Measurements from ENCODE around the gene CLEC18C. TPM values are rescaled to one million over a fixed set of nuclear protein-coding genes. Genes with fewer than 3 reads are reported as not detected.
"Not testable (repeated sequence)": the region's sequence is repeated elsewhere in the genome, so short reads cannot be mapped to it uniquely, and the experiment has no call there.

The CLEC18C gene
- total and polyA plus RNA-seq, 2 of the 4 experiments (the other 2 are of a cell fraction): 0.03 TPM; not detected in 1

- H2BK20ac ChIP-seq (ENCODE audit: low read depth, low read length); H3K4me3 ChIP-seq (ENCODE audit: insufficient read depth, low read depth, low read length); H4K20me1 ChIP-seq (ENCODE audit: insufficient read depth, low read length); H3K14ac ChIP-seq (replicated peaks; ENCODE audit: low read depth, low read length); H3K18ac ChIP-seq (ENCODE audit: low read depth, low read length); H4K91ac ChIP-seq (ENCODE audit: insufficient read depth, low read depth, low read length); intact Hi-C loops (cut with micrococcal nuclease); H2BK120ac ChIP-seq (ENCODE audit: low read depth, low read length); CTCF ChIA-PET; H3K36me3 ChIP-seq (ENCODE audit: control insufficient read depth, insufficient read depth, low read length); H2AK9ac ChIP-seq (replicated peaks; ENCODE audit: low read depth, low read length, poor library complexity); H2AK5ac ChIP-seq (ENCODE audit: low read depth, low read length); H3K4ac ChIP-seq (ENCODE audit: low read depth, low read length); H3K9me3 ChIP-seq (ENCODE audit: control insufficient read depth, insufficient read depth, low read length); in situ Hi-C loops (cut with MboI; ENCODE audit: low sequenced_read_pairs); H2BK15ac ChIP-seq (ENCODE audit: low read depth, low read length); H3K9me1 ChIP-seq (ENCODE audit: insufficient read depth, low read length); dilution Hi-C loops (cut with HindIII; ENCODE audit: low sequenced_read_pairs, unreplicated experiment); BruUV-seq (replicated peaks); POLR2A ChIA-PET (ENCODE audit: unreplicated experiment); H3K4me2 ChIP-seq (ENCODE audit: low read depth, low read length); H2AFZ ChIP-seq (replicated peaks; ENCODE audit: low read length, poor library complexity); H3K56ac ChIP-seq (ENCODE audit: extremely low read depth, insufficient read depth, low read length); H3K4me1 ChIP-seq (ENCODE audit: control insufficient read depth, insufficient read depth, low read length); H2BK5ac ChIP-seq (ENCODE audit: low read depth, low read length, poor library complexity, severe bottlenecking); H4K8ac ChIP-seq (ENCODE audit: low read depth in 2 of 2, low read length in 2 of 2); H3K9ac ChIP-seq (ENCODE audit: low read depth, low read length); H4K5ac ChIP-seq (ENCODE audit: low read depth, low read length); DNase-seq; H3K27me3 ChIP-seq (ENCODE audit: control insufficient read depth, insufficient read depth, low read length); H3K79me1 ChIP-seq (ENCODE audit: low read depth in 1 of 2, low read length in 2 of 2); H3K23ac ChIP-seq (ENCODE audit: low read depth, low read length); H3K27ac ChIP-seq (ENCODE audit: insufficient read depth, low read length): not testable (repeated sequence)
- peak; percentile 65 for ATAC-seq (ENCODE audit: low read depth)
- WGBS, 2 experiments (ENCODE audit: extremely low coverage in 2 of 2, insufficient read length in 1 of 2): no CpG with 5 or more reads among the region's 22 CpGs
These were observed 15.0 kb downstream of the CLEC18C start for GRCh38 chr16:70188608-70188915.

GRCh38 chr16:70190574-70190973 is 17.0 kb downstream of the CLEC18C start:
- intact Hi-C loops (cut with micrococcal nuclease); POLR2A ChIA-PET (ENCODE audit: unreplicated experiment): not testable (repeated sequence)

More at GRCh38 chr16:70190574-70190973, 17.0 kb downstream of the CLEC18C start:
- H3K4me1 ChIP-seq (ENCODE audit: control insufficient read depth, insufficient read depth, low read length); H3K9ac ChIP-seq (ENCODE audit: low read depth, low read length); H3K9me1 ChIP-seq (ENCODE audit: insufficient read depth, low read length); H3K79me1 ChIP-seq (ENCODE audit: low read depth in 1 of 2, low read length in 2 of 2); H2BK120ac ChIP-seq (ENCODE audit: low read depth, low read length); H3K23ac ChIP-seq (ENCODE audit: low read depth, low read length); H3K27ac ChIP-seq (ENCODE audit: insufficient read depth, low read length); H2BK15ac ChIP-seq (ENCODE audit: low read depth, low read length); H3K4ac ChIP-seq (ENCODE audit: low read depth, low read length); H2AK9ac ChIP-seq (replicated peaks; ENCODE audit: low read depth, low read length, poor library complexity); H3K27me3 ChIP-seq (ENCODE audit: control insufficient read depth, insufficient read depth, low read length); H2AFZ ChIP-seq (replicated peaks; ENCODE audit: low read length, poor library complexity); dilution Hi-C loops (cut with HindIII; ENCODE audit: low sequenced_read_pairs, unreplicated experiment); H3K56ac ChIP-seq (ENCODE audit: extremely low read depth, insufficient read depth, low read length); ATAC-seq (ENCODE audit: low read depth); DNase-seq; BruUV-seq (replicated peaks); H2BK5ac ChIP-seq (ENCODE audit: low read depth, low read length, poor library complexity, severe bottlenecking); H3K4me2 ChIP-seq (ENCODE audit: low read depth, low read length); H4K8ac ChIP-seq (ENCODE audit: low read depth in 2 of 2, low read length in 2 of 2); H3K4me3 ChIP-seq (ENCODE audit: insufficient read depth, low read depth, low read length); H3K9me3 ChIP-seq (ENCODE audit: control insufficient read depth, insufficient read depth, low read length); in situ Hi-C loops (cut with MboI; ENCODE audit: low sequenced_read_pairs); H2BK20ac ChIP-seq (ENCODE audit: low read depth, low read length); H2AK5ac ChIP-seq (ENCODE audit: low read depth, low read length); CTCF ChIA-PET; H3K18ac ChIP-seq (ENCODE audit: low read depth, low read length); H4K20me1 ChIP-seq (ENCODE audit: insufficient read depth, low read length); H4K91ac ChIP-seq (ENCODE audit: insufficient read depth, low read depth, low read length); H3K36me3 ChIP-seq (ENCODE audit: control insufficient read depth, insufficient read depth, low read length); H4K5ac ChIP-seq (ENCODE audit: low read depth, low read length); H3K14ac ChIP-seq (replicated peaks; ENCODE audit: low read depth, low read length): not testable (repeated sequence)
- no CpG with 5 or more reads among the region's 5 CpGs for WGBS, 2 experiments (ENCODE audit: extremely low coverage in 2 of 2, insufficient read length in 1 of 2)

Data from IMR-90 (cell line).